ENCODE results near the gene DDX25.
"Not testable (repeated sequence)": the region's sequence is repeated elsewhere in the genome, so short reads cannot be mapped to it uniquely, and the experiment has no call there.

- TF ChIP-seq POLR2A (IDR thresholded peaks at IDR 0.05; ENCODE audit: low read depth, low read length); CTCF (conservative IDR thresholded peaks at IDR 0.05; ENCODE audit: low read depth, low read length); MAZ (IDR thresholded peaks at IDR 0.05; ENCODE audit: borderline replicate concordance, low read depth, low read length); FOS (IDR thresholded peaks at IDR 0.05; ENCODE audit: low read depth, low read length); CHD1 (IDR thresholded peaks at IDR 0.05; ENCODE audit: low read depth, low read length); BHLHE40 (IDR thresholded peaks at IDR 0.05; ENCODE audit: low read depth, low read length); MXI1 (IDR thresholded peaks at IDR 0.05; ENCODE audit: borderline replicate concordance, low read depth, low read length); RCOR1 (IDR thresholded peaks at IDR 0.05; ENCODE audit: insufficient replicate concordance, low read length); RFX5 (IDR thresholded peaks at IDR 0.05; ENCODE audit: low read depth, low read length): not testable (repeated sequence)
These were observed 41.5 kb upstream of the DDX25 start for GRCh38 chr11:125862786-125863185.

Measured in IMR-90 (cell line).